GM12872 (cell line): ENCODE data around the gene KIRREL1.

ENCODE experiments used
- CTCF ChIP-seq: IDR thresholded peaks from 3 replicates; pipeline ENCODE4 v1.5.1; 2011; ENCODE audit warnings: low read depth, mild to moderate bottlenecking, low read length, moderate library complexity; ENCODE audit not compliant: insufficient read depth

Gene KIRREL1

GRCh38 chr1:158119976-158120653 lies 126.7 kb downstream of the KIRREL1 start:
- no peak for TF ChIP-seq CTCF

GRCh38 chr1:158121604-158122254 lies 128.3 kb downstream of the KIRREL1 start:
- TF ChIP-seq CTCF = peak; percentile 77

DNA sequence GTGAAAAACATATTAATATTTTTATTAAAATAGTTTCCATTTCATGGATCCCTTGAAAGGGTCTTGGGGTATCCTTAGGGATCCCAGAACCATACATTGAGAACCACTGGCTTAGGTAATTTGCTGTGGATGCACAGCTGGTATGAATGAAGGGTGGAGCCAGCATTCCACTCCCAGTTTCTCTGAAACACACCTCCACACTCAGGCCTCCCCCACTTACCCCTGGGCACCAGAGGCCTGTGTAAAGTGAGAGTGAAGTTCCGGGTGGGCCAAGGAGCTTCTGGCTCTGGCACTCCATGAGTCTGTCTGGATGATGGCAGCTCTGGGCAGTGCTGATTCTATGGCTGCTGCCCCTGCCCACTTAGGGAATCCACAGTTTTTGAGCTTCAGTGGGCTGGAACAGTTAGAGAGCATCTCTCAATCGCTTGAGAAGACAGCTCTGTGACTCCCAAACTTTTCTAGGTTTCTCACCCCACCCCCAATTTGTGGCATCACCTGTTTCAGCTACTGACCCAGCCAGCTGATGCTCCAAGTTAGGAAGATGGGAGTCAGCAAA lies 129.5 kb downstream of the KIRREL1 start:
- no peak for TF ChIP-seq CTCF

- no peak for TF ChIP-seq CTCF
These were observed 130.6 kb downstream of the KIRREL1 start for GRCh38 chr1:158124034-158124433.

GRCh38 chr1:158124999-158125398 lies 131.6 kb downstream of the KIRREL1 start:
- TF ChIP-seq CTCF = peak; percentile 84

- TF ChIP-seq CTCF = no peak
These were observed 133.0 kb downstream of the KIRREL1 start for GRCh38 chr1:158126425-158126824.

DNA sequence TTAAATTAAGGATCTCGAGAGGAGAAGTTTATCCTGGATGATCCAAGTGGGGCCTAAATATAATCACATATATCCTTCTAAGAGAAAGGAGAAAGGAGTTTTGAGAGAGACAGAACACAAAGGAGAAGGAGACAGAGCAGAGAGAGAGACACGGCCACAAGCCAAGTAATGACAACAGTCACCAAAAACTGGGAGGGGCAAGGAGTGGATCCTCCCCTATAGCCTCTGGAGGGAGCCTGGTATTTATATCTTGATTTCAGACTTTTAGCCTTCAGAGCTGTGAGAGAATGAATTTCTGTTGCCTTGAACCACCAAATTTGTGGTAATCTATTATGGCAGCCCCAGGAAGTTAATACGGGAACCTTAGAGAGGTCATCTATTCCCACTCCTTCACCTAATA lies 137.8 kb downstream of the KIRREL1 start:
- no peak for TF ChIP-seq CTCF
